Left lung (tissue), 10 donors: ENCODE measurements around the gene SH3RF1. TPM values are rescaled to one million over a fixed set of nuclear protein-coding genes. Genes with fewer than 3 reads are reported as not detected.

Source experiments
- ATAC-seq: fragments of 200-7000 bp; cut with Tn5 transposase; one replicate; pipeline ENCODE4 v1.9.1; 2020; ENCODE audit warnings: moderate library complexity
- DNase-seq, 4 donors: peaks; one replicate each; pipeline ENCODE4 v3.0.0-alpha.2; 2013 to 2020
- H3K27ac ChIP-seq, 2 donors: fragments of 200-600 bp; sonication (generic) in 1 of 2; one replicate each; pipeline versions ENCODE4 v1.5.0 to v1.8.0; 2020 to 2021
- H3K27me3 ChIP-seq, 2 donors: fragments of 200-600 bp; sonication (generic) in 1 of 2; one replicate each; pipeline versions ENCODE4 v1.5.0 to v1.8.0; 2020 to 2021
- H3K36me3 ChIP-seq, 2 donors: fragments of 200-600 bp; sonication (generic) in 1 of 2; one replicate each; pipeline versions ENCODE4 v1.5.0 to v1.8.0; 2020 to 2021
- H3K4me1 ChIP-seq, 2 donors: fragments of 200-600 bp; one replicate each; pipeline ENCODE4 v1.8.0; 2021
- H3K4me3 ChIP-seq, 2 donors: fragments of 200-600 bp; sonication (generic) in 1 of 2; one replicate each; pipeline versions ENCODE4 v1.5.0 to v1.8.0; 2020 to 2021; ENCODE audit warnings: mild to moderate bottlenecking in 1 of 2
- H3K9me3 ChIP-seq, 2 donors: fragments of 200-600 bp; sonication (generic) in 1 of 2; one replicate each; pipeline versions ENCODE4 v1.5.0 to v1.8.0; 2020 to 2021
- intact Hi-C, 2 donors: fragments of 100-400 bp; cut with DNase I; formaldehyde crosslinking; loops; one replicate each; pipeline versions ENCODE4 v1.11.2 to v1.14.2; 2022
- polyA plus RNA-seq, 6 donors: library from polyadenylated mRNA; unstranded; fragments of 120-200 nt; gene quantifications; one replicate each; pipeline ENCODE4 v1.2.1, GENCODE V29; 2013; ENCODE audit not compliant: insufficient read length in 6 of 6
- total RNA-seq, 2 donors: library from RNA; stranded (reverse); fragmentation: NEBNext Ultra II Directional; extraction: Animal tissue kit (Norgen Biotek cat#: 25700); gene quantifications; one replicate each; pipeline ENCODE4 v1.2.1, GENCODE V29; 2021
- TF ChIP-seq, protein P1 (sequence below), 2 donors: fragments of 200-600 bp; sonication (generic) in 1 of 2; IDR thresholded peaks; one replicate each; pipeline versions ENCODE4 v1.5.0 to v1.8.0; 2021; ENCODE audit warnings: antibody characterized with exemption in 2 of 2
- donor health status: DM: no; HTN: yes; CAD: no.
- donor health status: DM: no; HTN: no; CAD: no.

The SH3RF1 gene
- total and polyA plus RNA-seq, 8 donors, result 18.9 to 39.4 (median 20.8) TPM

- DNase-seq (no peak), ATAC-seq (no peak)
- Histone ChIP-seq H3K27ac (peak overlapping the region in 1 of 2 donors; percentile 63), H3K4me1 (peaks cover 12 to 43% of the 10 kb centered on the region in 2 donors), H3K27me3 (no peaks in the 10 kb centered on the region), H3K9me3 (no peaks in the 10 kb centered on the region), H3K4me3 (no peak overlapping the region), H3K36me3 (no peaks in the 10 kb centered on the region)
- TF ChIP-seq, protein P1, sequence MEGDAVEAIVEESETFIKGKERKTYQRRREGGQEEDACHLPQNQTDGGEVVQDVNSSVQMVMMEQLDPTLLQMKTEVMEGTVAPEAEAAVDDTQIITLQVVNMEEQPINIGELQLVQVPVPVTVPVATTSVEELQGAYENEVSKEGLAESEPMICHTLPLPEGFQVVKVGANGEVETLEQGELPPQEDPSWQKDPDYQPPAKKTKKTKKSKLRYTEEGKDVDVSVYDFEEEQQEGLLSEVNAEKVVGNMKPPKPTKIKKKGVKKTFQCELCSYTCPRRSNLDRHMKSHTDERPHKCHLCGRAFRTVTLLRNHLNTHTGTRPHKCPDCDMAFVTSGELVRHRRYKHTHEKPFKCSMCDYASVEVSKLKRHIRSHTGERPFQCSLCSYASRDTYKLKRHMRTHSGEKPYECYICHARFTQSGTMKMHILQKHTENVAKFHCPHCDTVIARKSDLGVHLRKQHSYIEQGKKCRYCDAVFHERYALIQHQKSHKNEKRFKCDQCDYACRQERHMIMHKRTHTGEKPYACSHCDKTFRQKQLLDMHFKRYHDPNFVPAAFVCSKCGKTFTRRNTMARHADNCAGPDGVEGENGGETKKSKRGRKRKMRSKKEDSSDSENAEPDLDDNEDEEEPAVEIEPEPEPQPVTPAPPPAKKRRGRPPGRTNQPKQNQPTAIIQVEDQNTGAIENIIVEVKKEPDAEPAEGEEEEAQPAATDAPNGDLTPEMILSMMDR (IDR thresholded peaks at IDR 0.05), result no peak
- intact Hi-C loops, result no loop called here
Observed at GRCh38 chr4:169225812-169226211, 44.9 kb downstream of the SH3RF1 start.

GRCh38 chr4:169225058-169225751 is 45.6 kb downstream of the SH3RF1 start:
- H3K4me1 ChIP-seq, result peaks cover 12 to 49% of the 10 kb centered on the region in 2 donors
- no peak overlapping the region for H3K4me3 ChIP-seq
- intact Hi-C loops, result no loop called here
- TF ChIP-seq, protein P1 (IDR thresholded peaks at IDR 0.05), result no peak
- no peaks in the 10 kb centered on the region for H3K36me3 ChIP-seq
- no peaks in the 10 kb centered on the region for H3K27me3 ChIP-seq
- H3K9me3 ChIP-seq, result no peaks in the 10 kb centered on the region
- peak overlapping the region; percentile 2 to 63 for H3K27ac ChIP-seq
- ATAC-seq (peak; percentile 48), DNase-seq (no peak)

DNA sequence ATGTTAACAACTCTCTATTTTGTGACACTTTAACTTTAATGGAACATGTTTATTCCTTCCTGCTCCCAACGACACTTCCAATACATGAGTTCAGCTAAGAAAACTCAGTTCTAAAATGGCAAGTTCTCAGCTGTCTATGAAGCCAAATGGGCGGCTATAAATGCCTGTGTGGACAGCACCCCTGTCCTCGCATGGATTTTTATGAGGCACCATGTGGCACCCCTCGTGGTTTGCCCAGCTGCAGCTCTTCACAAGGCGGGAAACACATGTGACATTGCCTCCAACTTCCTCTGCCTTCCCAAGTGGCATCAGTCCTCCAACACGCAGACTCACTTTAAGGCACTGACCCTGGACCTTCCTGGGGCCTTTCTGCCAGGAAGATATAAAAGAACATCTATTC is 48.0 kb downstream of the SH3RF1 start:
- no peak overlapping the region for H3K27ac ChIP-seq
- ATAC-seq, result no peak
- DNase-seq, result no peak

GRCh38 chr4:169221662-169222061 is 49.1 kb downstream of the SH3RF1 start:
- Histone ChIP-seq H3K36me3 (no peaks in the 10 kb centered on the region), H3K27me3 (no peaks in the 10 kb centered on the region), H3K27ac (no peak overlapping the region), H3K4me3 (no peak overlapping the region), H3K9me3 (no peaks in the 10 kb centered on the region), H3K4me1 (peaks cover 27 to 55% of the 10 kb centered on the region in 2 donors)
- no peak for ATAC-seq
- no peak for DNase-seq
- intact Hi-C loops, result no loop called here
- TF ChIP-seq, protein P1 (IDR thresholded peaks at IDR 0.05), result no peak

More for the DNA sequence above, 48.0 kb downstream of the SH3RF1 start:
- H3K36me3 ChIP-seq, result no peaks in the 10 kb centered on the region
- H3K4me1 ChIP-seq, result peaks cover 27 to 55% of the 10 kb centered on the region in 2 donors
- H3K9me3 ChIP-seq, result no peaks in the 10 kb centered on the region
- no peaks in the 10 kb centered on the region for H3K27me3 ChIP-seq
- TF ChIP-seq, protein P1 (IDR thresholded peaks at IDR 0.05), result no peak
- H3K4me3 ChIP-seq, result no peak overlapping the region
- intact Hi-C loops, result no loop called here

- Histone ChIP-seq H3K9me3 (no peaks in the 10 kb centered on the region), H3K27ac (no peak overlapping the region), H3K36me3 (no peaks in the 10 kb centered on the region), H3K4me1 (peaks cover 27 to 52% of the 10 kb centered on the region in 2 donors), H3K27me3 (no peaks in the 10 kb centered on the region), H3K4me3 (no peak overlapping the region)
- TF ChIP-seq, protein P1 (IDR thresholded peaks at IDR 0.05), result no peak
- ATAC-seq (peak; percentile 33), DNase-seq (peak in 2 of 4 donors; percentile 70 to 85)
- intact Hi-C loops, result no loop called here
Observed at GRCh38 chr4:169220854-169221411, 49.8 kb downstream of the SH3RF1 start.
